HCT116 (cell line): ENCODE results near the gene APOE. TPM values are rescaled to one million over a fixed set of nuclear protein-coding genes. Genes with fewer than 3 reads are reported as not detected.
A peak's percentile ranks its signal among the peaks of the same experiment; 100 is the strongest.
"Not testable (repeated sequence)": the region's sequence is repeated elsewhere in the genome, so short reads cannot be mapped to it uniquely, and the experiment has no call there.

Experiments used
- ATAC-seq: fragments of 200-7000 bp; cut with Tn5 transposase; 2 replicates; pipeline ENCODE4 v1.9.1; 2020; ENCODE audit warnings: mild to moderate bottlenecking, moderate library complexity
- BruUV-seq: library from RNA; stranded (reverse); fragments of 400-500 nt; replicated peaks from 2 replicates; lab custom pipeline; 2021; lab: Mats Ljungman, UMichigan
- CTCF ChIA-PET: fragments of 300-600 bp; sonication (Branson Sonifier 250); formaldehyde crosslinking; loops from one replicate; lab custom pipeline; 2021; ENCODE audit warnings: antibody characterized with exemption; lab: Charles Lee
- POLR2A ChIA-PET: fragments of 300-600, 350-600 bp; sonication (Branson Sonifier 250); formaldehyde crosslinking; loops from one replicate; lab custom pipeline; 2021; ENCODE audit warnings: antibody characterized with exemption; lab: Charles Lee
- RAD21 ChIA-PET, 2 experiments: fragments of 300-600 bp; sonication (Branson Sonifier 250); formaldehyde crosslinking; loops; one replicate each; lab custom pipeline; 2023; ENCODE audit warnings: low total read pairs in 2 of 2; ENCODE audit not compliant: uncharacterized antibody in 2 of 2, unreplicated experiment in 2 of 2, low non-redundant PET in 1 of 2; lab: Charles Lee
- DNase-seq: peaks from one replicate; pipeline ENCODE4 v3.0.0-alpha.2; 2010; ENCODE audit warnings: low read depth, low spot score
- H2AFZ ChIP-seq: fragments of 200-600 bp; shearing (Covaris generic), sonication (generic); 2 replicates; pipeline ENCODE4 v1.6.1; 2017; ENCODE audit warnings: low read depth, mixed run types, mixed read lengths, antibody characterized with exemption, low read length; ENCODE audit not compliant: poor library complexity, severe bottlenecking
- H3K27ac ChIP-seq: 2 replicates; pipeline ENCODE4 v1.5.1; 2012; ENCODE audit warnings: low read depth, low read length
- H3K27me3 ChIP-seq: fragments of 200-600 bp; sonication (generic); 2 replicates; pipeline ENCODE4 v1.6.1; 2016; ENCODE audit warnings: mixed run types, low read length, mixed read lengths; ENCODE audit not compliant: insufficient read depth
- H3K36me3 ChIP-seq, 2 experiments: fragments of 200-500 bp in 1 of 2; fragments of 200-600 bp in 1 of 2; sonication (Bioruptor generic) in 1 of 2; sonication (generic) in 1 of 2; 2 replicates each; pipeline versions ENCODE4 v1.5.1 to v1.6.1; 2014 to 2016; ENCODE audit warnings: low read length in 2 of 2, inconsistent platforms in 1 of 2, mixed read lengths in 1 of 2, mixed run types in 1 of 2; ENCODE audit not compliant: insufficient read depth in 2 of 2, control insufficient read depth in 1 of 2
- H3K4me1 ChIP-seq, 2 experiments: fragments of 200-600 bp in 1 of 2; sonication (generic) in 1 of 2; 2 replicates each; pipeline versions ENCODE4 v1.5.1 to v1.6.1; 2012 to 2017; ENCODE audit warnings: low read length in 2 of 2, inconsistent platforms in 1 of 2, mild to moderate bottlenecking in 1 of 2, mixed read lengths in 1 of 2, mixed run types in 1 of 2, moderate library complexity in 1 of 2; ENCODE audit not compliant: insufficient read depth in 2 of 2, control insufficient read depth in 1 of 2
- H3K4me2 ChIP-seq: fragments of 200-600 bp; sonication (generic); 2 replicates; pipeline ENCODE4 v1.6.1; 2017; ENCODE audit warnings: mixed run types, low read length, mixed read lengths
- H3K4me3 ChIP-seq, 2 experiments: fragments of 200-600 bp in 1 of 2; sonication (generic) in 1 of 2; replicated peaks in 1 of 2; 2 replicates each; pipeline ENCODE4 v1.5.1; 2011 to 2016; ENCODE audit warnings: low read length in 2 of 2, control low read depth in 1 of 2, low read depth in 1 of 2, mild to moderate bottlenecking in 1 of 2, mixed read lengths in 1 of 2, mixed run types in 1 of 2
- H3K79me2 ChIP-seq: fragments of 200-600 bp; sonication (generic); 2 replicates; pipeline ENCODE4 v1.6.1; 2017; ENCODE audit warnings: mild to moderate bottlenecking, mixed run types, low read length, moderate library complexity, mixed read lengths; ENCODE audit not compliant: insufficient read depth
- H3K9ac ChIP-seq: fragments of 200-600 bp; sonication (generic); 2 replicates; pipeline ENCODE4 v1.6.1; 2016; ENCODE audit warnings: low read length, mixed read lengths
- H3K9me2 ChIP-seq: fragments of 200-600 bp; sonication (generic), shearing (Covaris generic); 2 replicates; pipeline ENCODE4 v1.6.1; 2017; ENCODE audit warnings: mixed run types, mild to moderate bottlenecking, moderate library complexity; ENCODE audit not compliant: insufficient read depth
- H3K9me3 ChIP-seq, 2 experiments: fragments of 200-500 bp in 1 of 2; fragments of 200-600 bp in 1 of 2; sonication (Bioruptor generic) in 1 of 2; sonication (generic) in 1 of 2; 2 replicates each; pipeline ENCODE4 v1.6.1; 2014 to 2017; ENCODE audit warnings: low read length in 2 of 2, mixed read lengths in 2 of 2, inconsistent platforms in 1 of 2, low read depth in 1 of 2, mild to moderate bottlenecking in 1 of 2, mixed run types in 1 of 2, moderate library complexity in 1 of 2; ENCODE audit not compliant: control insufficient read depth in 1 of 2, insufficient read depth in 1 of 2
- H4K20me1 ChIP-seq: fragments of 200-600 bp; sonication (generic), shearing (Covaris generic); 2 replicates; pipeline ENCODE4 v1.6.1; 2017; ENCODE audit warnings: mixed run types, mild to moderate bottlenecking, moderate library complexity; ENCODE audit not compliant: insufficient read depth
- ELF1 ChIP-seq: IDR thresholded peaks from 2 replicates; pipeline ENCODE4 v1.6.1; 2012; ENCODE audit warnings: low read depth, borderline replicate concordance
- EZH2 ChIP-seq: fragments of 200-600 bp; sonication (generic); IDR thresholded peaks from 2 replicates; pipeline ENCODE4 v1.6.1; 2017; ENCODE audit warnings: antibody characterized with exemption, mixed run types
- EZH2phosphoT487 ChIP-seq: fragments of 200-600 bp; IDR thresholded peaks from 2 replicates; pipeline ENCODE4 v1.6.1; 2018; ENCODE audit warnings: antibody characterized with exemption, borderline replicate concordance
- FOSL1 ChIP-seq: IDR thresholded peaks from 2 replicates; pipeline ENCODE4 v1.6.1; 2012; ENCODE audit warnings: low read depth
- SRF ChIP-seq: IDR thresholded peaks from 2 replicates; pipeline ENCODE4 v1.6.1; 2012; ENCODE audit warnings: low read depth
- ZFX ChIP-seq: fragments of 450-650 bp; IDR thresholded peaks from 2 replicates; pipeline ENCODE4 v1.6.1; 2017
- intact Hi-C: fragments of 100-400 bp; cut with micrococcal nuclease; formaldehyde crosslinking; loops from 2 replicates; pipeline ENCODE4 v1.10.0; 2022
- total RNA-seq: library from RNA; stranded (reverse); gene quantifications from one replicate; pipeline ENCODE4 v1.2.1, GENCODE V29; 2021; ENCODE audit not compliant: unreplicated experiment
- TF ChIP-seq, protein P1 (sequence below): IDR thresholded peaks from 2 replicates; pipeline ENCODE4 v1.6.1; 2012
- TF ChIP-seq, protein P2 (sequence below): IDR thresholded peaks from 2 replicates; pipeline ENCODE4 v1.6.1; 2012
- TF ChIP-seq, protein P3 (sequence below): IDR thresholded peaks from 2 replicates; pipeline ENCODE4 v1.6.1; 2012; ENCODE audit warnings: low read depth

Gene APOE
- total RNA-seq, 1 experiment from 2014 or later = 7.2 TPM

DNA sequence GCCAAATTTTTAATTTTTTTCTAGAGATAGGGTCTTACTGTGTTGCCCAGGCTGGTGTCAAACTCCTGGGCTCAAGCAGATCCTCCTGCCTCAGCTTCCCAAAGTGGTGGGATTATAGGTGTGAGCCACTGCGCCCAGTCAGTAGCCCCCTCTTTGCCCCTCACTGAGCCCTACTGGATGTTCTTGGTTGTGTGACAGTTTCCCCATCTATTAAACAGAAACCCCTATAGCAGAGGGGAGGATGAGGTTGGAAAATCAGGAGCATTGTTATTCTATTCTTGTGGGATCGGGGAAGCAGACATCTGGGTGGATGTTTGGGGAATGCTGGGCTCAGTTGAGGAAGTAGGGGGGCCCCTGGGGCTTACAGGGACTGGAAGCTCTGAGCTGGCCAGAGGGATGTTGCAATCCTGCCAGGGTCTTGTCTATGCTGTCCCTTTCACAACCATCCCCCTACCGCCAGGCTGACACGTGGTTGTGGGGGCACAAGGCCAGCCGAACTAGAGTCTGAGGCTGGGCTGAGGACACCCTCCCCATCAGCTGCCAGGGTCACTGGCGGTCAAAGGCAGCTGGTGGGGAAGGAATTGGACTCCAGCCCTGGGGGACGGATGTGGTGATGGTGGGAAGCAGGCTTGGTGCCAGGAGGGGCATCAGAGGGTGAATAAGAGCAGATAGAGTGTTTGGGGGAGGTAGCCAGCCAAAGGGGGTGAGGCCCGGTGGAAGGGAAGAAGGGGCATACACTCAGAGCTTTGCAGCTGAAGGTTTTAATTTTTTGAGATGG is 19.7 kb downstream of the APOE start (continued):
- TF ChIP-seq, protein P1, sequence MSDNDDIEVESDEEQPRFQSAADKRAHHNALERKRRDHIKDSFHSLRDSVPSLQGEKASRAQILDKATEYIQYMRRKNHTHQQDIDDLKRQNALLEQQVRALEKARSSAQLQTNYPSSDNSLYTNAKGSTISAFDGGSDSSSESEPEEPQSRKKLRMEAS = no peak

DNA sequence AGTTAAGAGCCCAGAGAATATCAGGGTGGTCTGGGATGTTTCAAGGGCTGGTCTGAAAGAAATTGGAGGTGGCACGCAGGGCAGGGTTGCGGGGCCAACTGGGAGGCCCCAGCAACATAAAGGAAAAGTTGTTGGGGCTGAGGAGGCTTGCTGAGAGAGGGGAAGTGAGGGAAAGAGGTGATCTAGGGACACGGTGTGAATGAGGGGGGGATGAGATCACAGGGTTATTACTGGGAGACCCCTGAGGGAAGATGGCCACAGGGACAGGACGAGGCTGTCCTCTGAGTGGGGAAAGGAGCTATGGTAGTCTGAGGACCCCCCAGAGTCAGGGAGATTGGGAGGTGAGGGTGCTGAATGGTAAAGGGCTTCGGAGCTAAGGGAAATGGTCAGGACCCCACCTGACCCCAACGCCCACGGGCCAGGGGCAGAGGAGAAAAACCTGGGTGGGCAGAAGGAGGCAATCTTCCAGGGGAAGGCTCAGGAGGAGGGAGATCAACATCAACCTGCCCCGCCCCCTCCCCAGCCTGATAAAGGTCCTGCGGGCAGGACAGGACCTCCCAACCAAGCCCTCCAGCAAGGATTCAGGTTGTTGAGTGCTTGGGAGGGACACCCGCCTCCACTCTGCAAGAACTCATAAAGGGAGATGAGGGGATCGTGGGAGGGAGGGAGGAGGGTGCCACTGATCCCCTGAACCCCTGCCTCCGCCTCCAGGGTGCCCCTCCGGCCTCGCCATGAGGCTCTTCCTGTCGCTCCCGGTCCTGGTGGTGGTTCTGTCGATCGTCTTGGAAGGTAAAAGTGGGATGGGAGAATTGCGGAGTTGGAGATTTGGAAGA is 20.9 kb downstream of the APOE start:
- CTCF ChIA-PET, H3K36me3 ChIP-seq, H4K20me1 ChIP-seq, H3K79me2 ChIP-seq, H3K9me3 ChIP-seq, H3K4me3 ChIP-seq, H3K27me3 ChIP-seq, BruUV-seq, intact Hi-C loops, H3K27ac ChIP-seq, DNase-seq, H3K9me2 ChIP-seq: not testable (repeated sequence)
- POLR2A ChIA-PET = interaction anchor here (0.5 kb wide), 1 partner anchor 1260 kb away, joined by 3 read pairs; no protein-coding TSS in a partner anchor
- RAD21 ChIA-PET = interaction anchor here in 1 of 2 experiments (0.6 kb wide), 1 partner anchor 26 kb away, joined by 3 read pairs; no protein-coding TSS in a partner anchor
- H2AFZ ChIP-seq = peak overlapping the region; percentile 85
- H3K9ac ChIP-seq = 0 out of 2 replicates have a peak overlapping the region, but pooled peaks have one; percentile 8
- ATAC-seq = peak; percentile 46
- H3K4me1 ChIP-seq = peaks cover 0 to 14% of the 10 kb centered on the region in 2 experiments; a peak in 3 of 4 replicates
- peak overlapping the region; percentile 60 for H3K4me2 ChIP-seq

DNA sequence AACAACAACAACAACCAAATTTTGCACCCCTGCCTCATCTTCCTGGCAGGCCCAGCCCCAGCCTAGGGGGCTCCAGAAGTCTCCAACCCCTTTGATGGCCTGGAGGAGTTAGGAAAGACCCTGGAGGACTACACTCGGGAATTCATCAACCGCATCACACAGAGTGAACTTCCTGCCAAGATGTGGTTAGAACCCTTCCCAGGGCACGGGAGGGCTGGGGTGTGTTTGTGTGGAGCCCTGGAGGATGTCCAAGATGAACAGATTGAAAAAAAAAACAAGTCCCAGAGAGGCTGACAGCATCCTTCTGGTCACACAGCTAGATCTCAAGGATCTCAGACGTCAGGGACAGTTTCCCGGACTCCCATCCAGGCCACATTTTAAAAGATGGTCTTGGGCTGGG is 22.1 kb downstream of the APOE start:
- ChIA-PET POLR2A (no interaction called here), RAD21 (no interaction called here), CTCF (no interaction called here)
- H3K79me2 ChIP-seq = no peaks in the 10 kb centered on the region
- peak overlapping the region; percentile 60; the same call in 1 of the 2 replicates for H3K4me2 ChIP-seq
- no peak overlapping the region for H3K4me3 ChIP-seq
- H3K9me3 ChIP-seq = no peaks in the 10 kb centered on the region
- ATAC-seq = no peak
- 0 out of 2 replicates have a peak overlapping the region, but pooled peaks have one; percentile 8 for H3K9ac ChIP-seq
- H3K27ac ChIP-seq = no peak overlapping the region
- no peaks in the 10 kb centered on the region for H3K36me3 ChIP-seq
- BruUV-seq = no TSS peak
- H3K4me1 ChIP-seq = peaks cover 0 to 14% of the 10 kb centered on the region in 2 experiments; a peak in 3 of 4 replicates
- H4K20me1 ChIP-seq = no peaks in the 10 kb centered on the region
- H2AFZ ChIP-seq = peak overlapping the region; percentile 41
- DNase-seq = no peak
- intact Hi-C loops = no loop called here
- no peaks in the 10 kb centered on the region for H3K9me2 ChIP-seq
- H3K27me3 ChIP-seq = no peaks in the 10 kb centered on the region
- no peak for TF ChIP-seq FOSL1
- no peak for TF ChIP-seq SRF
- TF ChIP-seq, protein P1 = no peak
- TF ChIP-seq EZH2phosphoT487 = no peak
- no peak for TF ChIP-seq EZH2
- TF ChIP-seq, protein P2, sequence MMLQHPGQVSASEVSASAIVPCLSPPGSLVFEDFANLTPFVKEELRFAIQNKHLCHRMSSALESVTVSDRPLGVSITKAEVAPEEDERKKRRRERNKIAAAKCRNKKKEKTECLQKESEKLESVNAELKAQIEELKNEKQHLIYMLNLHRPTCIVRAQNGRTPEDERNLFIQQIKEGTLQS = no peak
- no peak for TF ChIP-seq ELF1
- TF ChIP-seq ZFX = no peak
- TF ChIP-seq, protein P3, sequence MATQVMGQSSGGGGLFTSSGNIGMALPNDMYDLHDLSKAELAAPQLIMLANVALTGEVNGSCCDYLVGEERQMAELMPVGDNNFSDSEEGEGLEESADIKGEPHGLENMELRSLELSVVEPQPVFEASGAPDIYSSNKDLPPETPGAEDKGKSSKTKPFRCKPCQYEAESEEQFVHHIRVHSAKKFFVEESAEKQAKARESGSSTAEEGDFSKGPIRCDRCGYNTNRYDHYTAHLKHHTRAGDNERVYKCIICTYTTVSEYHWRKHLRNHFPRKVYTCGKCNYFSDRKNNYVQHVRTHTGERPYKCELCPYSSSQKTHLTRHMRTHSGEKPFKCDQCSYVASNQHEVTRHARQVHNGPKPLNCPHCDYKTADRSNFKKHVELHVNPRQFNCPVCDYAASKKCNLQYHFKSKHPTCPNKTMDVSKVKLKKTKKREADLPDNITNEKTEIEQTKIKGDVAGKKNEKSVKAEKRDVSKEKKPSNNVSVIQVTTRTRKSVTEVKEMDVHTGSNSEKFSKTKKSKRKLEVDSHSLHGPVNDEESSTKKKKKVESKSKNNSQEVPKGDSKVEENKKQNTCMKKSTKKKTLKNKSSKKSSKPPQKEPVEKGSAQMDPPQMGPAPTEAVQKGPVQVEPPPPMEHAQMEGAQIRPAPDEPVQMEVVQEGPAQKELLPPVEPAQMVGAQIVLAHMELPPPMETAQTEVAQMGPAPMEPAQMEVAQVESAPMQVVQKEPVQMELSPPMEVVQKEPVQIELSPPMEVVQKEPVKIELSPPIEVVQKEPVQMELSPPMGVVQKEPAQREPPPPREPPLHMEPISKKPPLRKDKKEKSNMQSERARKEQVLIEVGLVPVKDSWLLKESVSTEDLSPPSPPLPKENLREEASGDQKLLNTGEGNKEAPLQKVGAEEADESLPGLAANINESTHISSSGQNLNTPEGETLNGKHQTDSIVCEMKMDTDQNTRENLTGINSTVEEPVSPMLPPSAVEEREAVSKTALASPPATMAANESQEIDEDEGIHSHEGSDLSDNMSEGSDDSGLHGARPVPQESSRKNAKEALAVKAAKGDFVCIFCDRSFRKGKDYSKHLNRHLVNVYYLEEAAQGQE = no peak
